Spleen (tissue), 11 donors: ENCODE data around the gene ENOX1. TPM values are rescaled to one million over a fixed set of nuclear protein-coding genes. Genes with fewer than 3 reads are reported as not detected.

Experiments used
- DNase-seq: peaks from one replicate; pipeline ENCODE4 v3.0.0-alpha.2; 2020
- H3K27ac ChIP-seq, 8 donors: fragments of 200-600 bp; sonication (generic) in 7 of 8; 1 replicate in 4 of 8; 2 replicates in 4 of 8; pipeline versions ENCODE4 v1.5.0 to v1.8.0; 2016 to 2021; ENCODE audit warnings: inconsistent platforms in 4 of 8, mild to moderate bottlenecking in 4 of 8, moderate library complexity in 1 of 8
- H3K27me3 ChIP-seq, 7 donors: fragments of 200-600 bp; sonication (generic) in 6 of 7; replicated peaks in 1 of 7; 1 replicate in 4 of 7; 2 replicates in 3 of 7; pipeline versions ENCODE4 v1.5.0 to v1.8.0; 2016 to 2021; ENCODE audit warnings: inconsistent platforms in 3 of 7, mild to moderate bottlenecking in 1 of 7
- H3K36me3 ChIP-seq, 6 donors: fragments of 200-600 bp; sonication (generic) in 5 of 6; 1 replicate in 4 of 6; 2 replicates in 2 of 6; pipeline versions ENCODE4 v1.5.0 to v1.8.0; 2016 to 2021; ENCODE audit warnings: inconsistent platforms in 2 of 6
- H3K4me1 ChIP-seq, 6 donors: fragments of 200-600 bp; sonication (generic) in 5 of 6; 1 replicate in 3 of 6; 2 replicates in 3 of 6; pipeline versions ENCODE4 v1.5.0 to v1.8.0; 2016 to 2021; ENCODE audit warnings: inconsistent platforms in 3 of 6
- H3K4me3 ChIP-seq, 8 donors: fragments of 200-600 bp; sonication (generic) in 7 of 8; 1 replicate in 4 of 8; 2 replicates in 4 of 8; pipeline versions ENCODE4 v1.5.0 to v1.8.0; 2016 to 2021; ENCODE audit warnings: inconsistent platforms in 4 of 8, mild to moderate bottlenecking in 4 of 8, moderate library complexity in 2 of 8
- H3K9me3 ChIP-seq, 8 donors: fragments of 200-600 bp; sonication (generic) in 7 of 8; 1 replicate in 4 of 8; 2 replicates in 4 of 8; pipeline versions ENCODE4 v1.5.0 to v1.8.0; 2016 to 2021; ENCODE audit warnings: inconsistent platforms in 4 of 8
- POLR2A ChIP-seq, 3 donors: fragments of 450-650 bp; IDR thresholded peaks; one replicate each; pipeline ENCODE4 v1.5.1; 2017; ENCODE audit warnings: antibody characterized with exemption in 3 of 3, mild to moderate bottlenecking in 1 of 3
- POLR2AphosphoS5 ChIP-seq, 3 donors: sonication (generic); formaldehyde crosslinking; IDR thresholded peaks; one replicate each; pipeline ENCODE4 v1.5.1; 2017; ENCODE audit warnings: antibody characterized with exemption in 3 of 3
- WGBS, 5 donors: extraction: QIAGEN DNeasy Blood & Tissue Kit in 3 of 5; methylation state at CpG; one replicate each; pipeline versions ENCODE4 v1.1.5 to v1.1.7; 2013 to 2018; 5-methylcytosine and 5-hydroxymethylcytosine counted together
- intact Hi-C: fragments of 100-400 bp; cut with DNase I; formaldehyde crosslinking; loops from one replicate; pipeline ENCODE4 v1.15.0; 2023; ENCODE audit warnings: low total_unique reads
- polyA plus RNA-seq, 3 donors: library from polyadenylated mRNA; stranded (reverse); fragments of 200-250 nt; gene quantifications; one replicate each; pipeline ENCODE4 v1.2.1, GENCODE V29; 2013
- total RNA-seq, 7 donors: library from RNA; depleted of rRNA in 3 of 7; stranded (reverse); fragments of >200 nt in 3 of 7; fragmentation: NEBNext Ultra II Directional in 4 of 7; extraction: Animal tissue kit (Norgen Biotek cat#: 25700) in 4 of 7; gene quantifications; one replicate each; pipeline versions ENCODE4 v1.1.0 to v1.2.1, GENCODE V29; 2016 to 2021
- TF ChIP-seq, protein P1 (sequence below), 11 experiments: fragments of 200-600 bp in 7 of 11; fragments of 450-650 bp in 4 of 11; sonication (generic) in 4 of 11; IDR thresholded peaks in 8 of 11; conservative IDR thresholded peaks in 3 of 11; 1 replicate in 7 of 11; 2 replicates in 4 of 11; pipeline versions ENCODE4 v1.4.0 to v1.8.0; 2016 to 2021; ENCODE audit warnings: antibody characterized with exemption in 11 of 11, inconsistent platforms in 4 of 11, mild to moderate bottlenecking in 1 of 11
- donor health status: healthy with polysubstance abuse.
- donor health status: DM: no; HTN: no; CAD: no; lungs with moderate emphysema.
- donor health status: DM: no; HTN: no; CAD: no.
- donor health status: Bipolar disorder and iron deficiency.
- donor health status: healthy.
- donor health status: DM: no; HTN: no; CAD: no.
- donor health status: DM: yes; HTN: yes; CAD: no.

Gene ENOX1
- total and polyA plus RNA-seq, 10 donors = 0.42 to 1.3 (median 0.54) TPM; not detected in 1

DNA sequence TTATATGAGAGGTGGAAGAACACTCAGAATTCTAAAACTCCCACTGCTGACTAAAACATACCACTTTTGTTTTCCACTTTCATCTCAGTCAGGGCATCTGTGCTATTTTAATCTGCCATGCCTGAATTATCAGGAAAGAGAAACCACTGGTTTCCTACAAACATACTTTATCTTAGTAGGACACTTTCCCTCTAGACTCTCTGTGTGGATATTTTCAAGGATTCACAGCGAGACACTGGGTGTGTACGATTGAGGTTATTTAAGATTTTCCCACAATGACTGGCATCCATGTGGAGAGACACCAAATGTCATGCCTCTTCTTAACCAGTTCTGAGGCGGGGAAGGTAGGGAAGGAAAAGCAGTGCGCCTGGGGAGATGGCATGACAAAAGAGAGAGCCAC lies 212.2 kb downstream of the ENOX1 start:
- TF ChIP-seq POLR2AphosphoS5 (IDR thresholded peaks at IDR 0.05) = no peak
- TF ChIP-seq POLR2A (IDR thresholded peaks at IDR 0.05) = no peak
- TF ChIP-seq, protein P1, sequence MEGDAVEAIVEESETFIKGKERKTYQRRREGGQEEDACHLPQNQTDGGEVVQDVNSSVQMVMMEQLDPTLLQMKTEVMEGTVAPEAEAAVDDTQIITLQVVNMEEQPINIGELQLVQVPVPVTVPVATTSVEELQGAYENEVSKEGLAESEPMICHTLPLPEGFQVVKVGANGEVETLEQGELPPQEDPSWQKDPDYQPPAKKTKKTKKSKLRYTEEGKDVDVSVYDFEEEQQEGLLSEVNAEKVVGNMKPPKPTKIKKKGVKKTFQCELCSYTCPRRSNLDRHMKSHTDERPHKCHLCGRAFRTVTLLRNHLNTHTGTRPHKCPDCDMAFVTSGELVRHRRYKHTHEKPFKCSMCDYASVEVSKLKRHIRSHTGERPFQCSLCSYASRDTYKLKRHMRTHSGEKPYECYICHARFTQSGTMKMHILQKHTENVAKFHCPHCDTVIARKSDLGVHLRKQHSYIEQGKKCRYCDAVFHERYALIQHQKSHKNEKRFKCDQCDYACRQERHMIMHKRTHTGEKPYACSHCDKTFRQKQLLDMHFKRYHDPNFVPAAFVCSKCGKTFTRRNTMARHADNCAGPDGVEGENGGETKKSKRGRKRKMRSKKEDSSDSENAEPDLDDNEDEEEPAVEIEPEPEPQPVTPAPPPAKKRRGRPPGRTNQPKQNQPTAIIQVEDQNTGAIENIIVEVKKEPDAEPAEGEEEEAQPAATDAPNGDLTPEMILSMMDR (IDR thresholded peaks at IDR 0.05 in 8 of 11, conservative IDR thresholded peaks at IDR 0.05 in 3 of 11) = no peak
- H3K4me1 ChIP-seq = peaks cover 0 to 12% (median 3%) of the 10 kb centered on the region in 6 donors
- no peak overlapping the region for H3K4me3 ChIP-seq
- WGBS, 5 donors = 38 to 55% (median 48%) methylated on average over 4 of the region's 4 CpGs
- no peak for DNase-seq
- no peaks in the 10 kb centered on the region for H3K27me3 ChIP-seq
- intact Hi-C loops = no loop called here
- H3K9me3 ChIP-seq = no peaks in the 10 kb centered on the region
- H3K27ac ChIP-seq = peak overlapping the region in 5 of 8 donors; percentile 20 to 59 (median 28)
- H3K36me3 ChIP-seq = no peaks in the 10 kb centered on the region

DNA sequence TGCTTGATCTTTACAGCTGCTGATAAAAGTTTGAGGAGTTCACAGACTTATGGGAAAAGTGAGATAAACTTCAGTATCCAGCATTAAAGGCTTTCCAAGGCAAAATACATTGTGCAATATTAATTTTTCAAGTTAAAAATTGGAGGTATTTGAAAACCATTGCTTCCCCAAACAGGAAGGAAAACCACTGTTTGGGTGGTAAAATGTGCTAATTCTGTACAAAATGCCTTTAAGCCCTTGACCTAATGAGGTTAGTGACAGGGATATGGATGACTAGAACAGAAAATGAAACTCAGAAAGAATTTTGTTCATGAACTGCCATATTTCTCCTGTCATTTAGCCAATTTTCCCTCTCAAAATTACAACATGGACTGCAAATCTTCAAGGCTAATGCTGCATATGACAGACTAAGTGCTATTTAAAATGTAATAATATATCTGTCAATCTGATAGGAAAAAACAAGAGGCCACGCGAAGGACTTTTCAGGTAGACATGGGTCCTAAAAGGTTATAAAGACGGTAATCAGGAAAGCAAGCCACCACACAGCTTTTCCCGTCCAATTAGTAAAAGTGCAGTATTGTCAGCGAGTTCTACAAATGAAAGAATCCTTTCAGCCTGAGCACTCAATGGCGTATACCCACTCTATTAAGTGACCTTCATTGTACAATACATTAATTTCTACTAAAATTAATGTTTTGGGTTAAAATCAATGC lies 212.8 kb downstream of the ENOX1 start:
- intact Hi-C loops = no loop called here
- Histone ChIP-seq H3K4me3 (no peak overlapping the region), H3K4me1 (peaks cover 0 to 12% (median 3%) of the 10 kb centered on the region in 6 donors), H3K27me3 (no peaks in the 10 kb centered on the region), H3K9me3 (no peaks in the 10 kb centered on the region), H3K36me3 (no peaks in the 10 kb centered on the region), H3K27ac (peak overlapping the region in 6 of 8 donors; percentile 20 to 59 (median 28))
- WGBS, 5 donors = 67 to 78% (median 75%) methylated on average over 6 of the region's 6 CpGs
- TF ChIP-seq, protein P1 (IDR thresholded peaks at IDR 0.05 in 8 of 11, conservative IDR thresholded peaks at IDR 0.05 in 3 of 11) = no peak
- TF ChIP-seq POLR2AphosphoS5 (IDR thresholded peaks at IDR 0.05) (no peak), POLR2A (IDR thresholded peaks at IDR 0.05) (no peak)
- DNase-seq = no peak

- Histone ChIP-seq H3K27me3 (no peaks in the 10 kb centered on the region), H3K4me1 (peaks cover 0 to 12% (median 3%) of the 10 kb centered on the region in 6 donors), H3K9me3 (no peaks in the 10 kb centered on the region), H3K4me3 (no peak overlapping the region), H3K27ac (peak overlapping the region in 2 of 8 donors; percentile 28 to 59), H3K36me3 (no peaks in the 10 kb centered on the region)
- TF ChIP-seq, protein P1 (IDR thresholded peaks at IDR 0.05 in 8 of 11, conservative IDR thresholded peaks at IDR 0.05 in 3 of 11) = no peak
- no peak for TF ChIP-seq POLR2AphosphoS5 (IDR thresholded peaks at IDR 0.05)
- TF ChIP-seq POLR2A (IDR thresholded peaks at IDR 0.05) = no peak
- intact Hi-C loops = no loop called here
- no peak for DNase-seq
- 74 to 90% (median 86%) methylated on average over 4 of the region's 4 CpGs for WGBS, 5 donors
Observed at GRCh38 chr13:43573361-43573740, 213.4 kb downstream of the ENOX1 start.

- no peaks in the 10 kb centered on the region for H3K36me3 ChIP-seq
- H3K4me1 ChIP-seq = peaks cover 0 to 12% (median 3%) of the 10 kb centered on the region in 6 donors
- no peak overlapping the region for H3K4me3 ChIP-seq
- 73 to 81% (median 78%) methylated on average over 3 of the region's 3 CpGs for WGBS, 5 donors
- DNase-seq = no peak
- H3K9me3 ChIP-seq = no peaks in the 10 kb centered on the region
- intact Hi-C loops = no loop called here
- no peak overlapping the region for H3K27ac ChIP-seq
- TF ChIP-seq POLR2A (IDR thresholded peaks at IDR 0.05) (no peak), POLR2AphosphoS5 (IDR thresholded peaks at IDR 0.05) (no peak)
- TF ChIP-seq, protein P1 (IDR thresholded peaks at IDR 0.05 in 8 of 11, conservative IDR thresholded peaks at IDR 0.05 in 3 of 11) = no peak
- no peaks in the 10 kb centered on the region for H3K27me3 ChIP-seq
Observed at GRCh38 chr13:43572656-43573360, 214.0 kb downstream of the ENOX1 start.
